ENCODE data around the gene PIGQ. TPM values are rescaled to one million over a fixed set of nuclear protein-coding genes. Genes with fewer than 3 reads are reported as not detected.

PIGQ gene
- total RNA-seq, 1 donor from 2014 or later = 52.6 TPM

DNA sequence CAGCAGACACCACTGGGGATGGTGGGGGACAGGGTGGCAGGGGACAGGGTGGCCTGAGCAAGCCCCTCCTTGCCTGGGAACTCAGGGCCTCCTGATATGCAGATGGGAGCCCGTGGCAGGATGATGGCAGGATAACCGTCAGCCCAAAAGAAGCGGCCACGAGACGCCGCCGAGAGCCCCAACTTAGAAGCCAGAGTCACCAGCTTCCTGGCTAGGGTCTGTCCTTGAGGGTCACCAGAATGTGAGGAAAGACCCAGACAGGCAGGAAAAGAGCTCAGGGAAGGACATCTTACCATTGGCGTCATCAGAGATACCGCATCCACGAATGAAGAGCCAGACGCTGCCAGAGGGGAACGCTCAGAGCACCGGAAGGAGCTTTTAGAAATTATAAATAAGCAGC, 39.5 kb downstream of the PIGQ start:
- no peaks in the 10 kb centered on the region for H3K4me1 Mint-ChIP-seq (ENCODE audit: low read depth)
- no peak overlapping the region for H3K27ac Mint-ChIP-seq
- intact Hi-C loops (cut with micrococcal nuclease) = no loop called here
- no peak overlapping the region for H3K4me3 Mint-ChIP-seq
- H3K36me3 Mint-ChIP-seq (ENCODE audit: low read depth) = peaks cover 1% of the 10 kb centered on the region
- H3K27me3 Mint-ChIP-seq (ENCODE audit: insufficient read depth) = no peaks in the 10 kb centered on the region
- H3K9me3 Mint-ChIP-seq = no peaks in the 10 kb centered on the region
- no peak for DNase-seq (ENCODE audit: low spot score)

DNA sequence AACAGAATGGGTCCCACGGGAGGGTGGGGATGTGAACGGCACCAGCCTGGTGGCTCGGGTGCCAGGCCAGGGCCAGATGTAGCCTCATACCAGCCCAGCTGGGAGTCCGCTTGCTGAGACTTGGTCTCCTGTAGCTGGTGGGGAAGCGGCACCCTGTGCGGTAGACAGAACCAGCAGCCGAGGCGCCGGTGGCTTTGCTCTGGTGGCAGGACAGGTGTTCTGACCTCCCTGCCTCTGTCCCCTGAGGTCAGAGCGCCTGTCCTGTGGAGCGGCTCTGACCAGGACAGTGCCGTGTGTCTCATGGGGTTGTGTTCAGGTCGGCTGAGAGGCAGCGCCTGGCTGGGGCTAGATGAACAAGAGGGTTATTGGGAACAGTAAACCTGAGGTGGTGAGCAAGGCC, 40.2 kb downstream of the PIGQ start:
- no peak overlapping the region for H3K4me3 Mint-ChIP-seq
- no peak overlapping the region for H3K27ac Mint-ChIP-seq
- H3K27me3 Mint-ChIP-seq (ENCODE audit: insufficient read depth) = no peaks in the 10 kb centered on the region
- peaks cover 3% of the 10 kb centered on the region for H3K36me3 Mint-ChIP-seq (ENCODE audit: low read depth)
- intact Hi-C loops (cut with micrococcal nuclease) = no loop called here
- no peak for DNase-seq (ENCODE audit: low spot score)
- no peaks in the 10 kb centered on the region for H3K9me3 Mint-ChIP-seq
- no peaks in the 10 kb centered on the region for H3K4me1 Mint-ChIP-seq (ENCODE audit: low read depth)

DNA sequence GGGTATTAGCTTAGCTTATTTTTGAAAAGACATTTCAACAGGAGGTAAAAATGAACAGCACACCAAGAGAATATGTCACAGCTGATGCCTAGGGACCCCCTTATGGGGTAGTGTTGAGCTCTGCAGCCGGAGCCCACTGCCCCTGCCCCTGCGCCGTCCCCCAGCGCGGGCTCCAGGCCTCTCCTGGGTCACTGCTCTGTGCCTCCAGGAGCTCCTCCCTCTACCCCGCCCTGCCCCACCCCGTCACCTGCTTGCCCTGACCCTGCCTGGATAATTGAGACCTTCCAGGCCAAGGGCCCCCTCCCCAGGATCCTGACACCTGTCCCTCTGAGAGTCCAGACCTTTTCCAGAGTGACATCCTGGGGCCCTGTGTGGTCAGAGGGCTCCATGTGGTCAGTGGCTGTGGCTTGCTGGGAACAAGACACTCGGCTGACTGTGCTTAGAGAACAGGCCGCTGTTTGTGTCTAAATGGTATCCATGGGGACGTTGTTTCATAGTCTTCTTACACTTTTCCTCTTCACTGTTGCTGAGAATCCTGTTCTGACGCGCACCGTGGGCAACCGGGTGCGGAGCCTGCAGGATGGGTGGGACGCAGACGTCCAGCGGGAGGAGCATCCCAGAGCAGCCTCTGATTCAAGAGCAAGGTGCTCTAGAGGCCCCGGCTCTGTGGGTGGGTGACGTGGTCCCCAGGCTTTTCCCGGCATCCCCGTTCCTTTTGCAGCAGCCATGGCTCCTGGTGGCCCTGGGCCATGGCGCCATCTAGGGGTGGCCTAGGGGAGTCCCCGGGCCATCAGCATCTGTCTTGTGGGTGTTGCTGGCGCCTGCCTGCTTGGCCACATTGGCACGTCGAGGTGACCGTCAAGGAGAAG, 41.0 kb downstream of the PIGQ start:
- H3K27me3 Mint-ChIP-seq (ENCODE audit: insufficient read depth) = no peaks in the 10 kb centered on the region
- intact Hi-C loops (cut with micrococcal nuclease) = no loop called here
- no peak overlapping the region for H3K27ac Mint-ChIP-seq
- DNase-seq (ENCODE audit: low spot score) = no peak
- peaks cover 3% of the 10 kb centered on the region for H3K36me3 Mint-ChIP-seq (ENCODE audit: low read depth)
- H3K9me3 Mint-ChIP-seq = no peaks in the 10 kb centered on the region
- no peaks in the 10 kb centered on the region for H3K4me1 Mint-ChIP-seq (ENCODE audit: low read depth)
- H3K4me3 Mint-ChIP-seq = no peak overlapping the region

DNA sequence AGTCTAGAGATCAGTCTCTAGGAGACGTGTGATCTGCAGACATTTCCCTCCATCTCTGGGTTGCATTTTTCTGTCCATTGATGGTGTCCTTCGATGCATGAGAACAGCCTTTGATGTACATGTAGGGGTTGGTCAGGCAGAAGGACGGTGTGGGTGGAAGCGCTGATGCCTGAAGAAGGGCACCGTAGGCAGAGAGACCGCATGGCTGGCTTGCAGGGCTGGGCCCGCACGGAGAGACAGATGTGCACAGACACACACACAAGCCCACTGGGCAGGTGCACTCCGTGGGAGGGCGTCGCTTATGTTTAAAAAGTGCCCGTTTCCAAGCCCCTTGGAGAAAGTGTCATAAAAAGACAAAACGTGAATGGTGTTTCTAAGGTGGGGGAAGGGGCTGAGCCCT, 45.4 kb downstream of the PIGQ start:
- Mint-ChIP-seq H3K36me3 (ENCODE audit: low read depth) (peaks cover 3% of the 10 kb centered on the region), H3K9me3 (no peaks in the 10 kb centered on the region), H3K27ac (no peak overlapping the region), H3K4me1 (ENCODE audit: low read depth) (no peaks in the 10 kb centered on the region), H3K4me3 (no peak overlapping the region), H3K27me3 (ENCODE audit: insufficient read depth) (no peaks in the 10 kb centered on the region)
- DNase-seq (ENCODE audit: low spot score) = no peak
- intact Hi-C loops (cut with micrococcal nuclease) = no loop called here

DNA sequence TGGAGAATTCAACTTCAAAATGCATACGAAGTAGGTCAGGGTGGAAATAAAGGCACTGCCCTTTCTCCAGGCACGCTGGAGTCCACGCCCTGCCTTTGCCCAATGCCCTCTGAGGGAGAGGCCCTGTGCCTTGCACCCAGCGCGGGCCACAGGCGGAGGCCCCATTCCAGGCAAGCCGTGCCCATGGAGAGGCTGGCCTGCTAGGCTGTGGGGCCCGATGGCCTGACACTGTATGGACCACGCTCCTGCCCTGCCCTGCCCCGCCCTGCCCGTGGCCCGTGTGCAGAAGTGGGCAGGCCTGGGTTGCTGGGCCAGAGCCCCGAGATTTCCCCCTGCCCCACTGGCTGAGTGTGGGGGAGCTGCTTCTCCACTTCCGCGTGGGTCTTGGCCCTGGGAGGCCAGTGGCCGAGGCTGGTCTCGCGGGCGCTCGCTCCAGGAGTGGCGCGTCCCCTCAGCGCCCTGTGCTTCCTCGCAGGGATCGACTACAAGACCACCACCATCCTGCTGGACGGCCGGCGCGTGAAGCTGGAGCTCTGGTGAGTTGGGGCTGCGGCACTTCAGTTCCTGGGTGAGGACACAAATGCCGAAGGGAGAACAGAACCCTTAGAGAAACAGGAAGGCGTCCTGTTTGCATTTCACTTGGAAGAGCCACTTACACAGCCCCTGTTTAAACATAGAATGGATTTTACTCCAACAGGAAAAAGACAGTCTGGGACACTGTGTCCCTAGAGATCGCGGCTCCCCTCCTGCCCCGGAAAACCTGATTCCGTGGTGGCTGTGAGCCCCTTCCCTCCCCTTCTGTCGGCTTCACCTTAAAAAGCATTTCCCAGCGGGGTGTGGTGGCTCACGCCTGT, 47.2 kb downstream of the PIGQ start:
- Mint-ChIP-seq H3K27ac (no peak overlapping the region), H3K4me1 (ENCODE audit: low read depth) (no peaks in the 10 kb centered on the region), H3K36me3 (ENCODE audit: low read depth) (peaks cover 3% of the 10 kb centered on the region), H3K4me3 (no peak overlapping the region), H3K27me3 (ENCODE audit: insufficient read depth) (no peaks in the 10 kb centered on the region), H3K9me3 (no peaks in the 10 kb centered on the region)
- intact Hi-C loops (cut with micrococcal nuclease) = no loop called here
- no peak for DNase-seq (ENCODE audit: low spot score)

DNA sequence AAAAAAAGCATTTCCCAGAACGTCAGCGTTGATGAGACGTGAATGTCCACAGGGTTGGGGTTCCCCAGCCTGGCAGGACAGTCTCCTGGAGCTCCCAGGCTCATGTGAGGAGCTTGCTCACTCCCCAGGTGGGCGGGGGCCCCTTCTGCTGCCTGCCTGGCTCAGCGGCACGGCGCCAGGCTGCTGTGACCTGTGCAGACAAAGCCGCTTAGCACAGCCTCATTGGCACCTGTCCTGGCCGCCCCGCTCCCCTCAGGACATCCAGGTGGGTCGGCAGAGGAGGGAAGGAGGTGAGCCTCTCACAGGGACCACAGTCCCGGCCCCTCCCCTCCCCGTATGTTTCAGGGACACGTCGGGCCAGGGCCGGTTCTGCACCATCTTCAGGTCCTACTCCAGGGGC, 48.1 kb downstream of the PIGQ start:
- peaks cover 3% of the 10 kb centered on the region for H3K36me3 Mint-ChIP-seq (ENCODE audit: low read depth)
- no peak for DNase-seq (ENCODE audit: low spot score)
- H3K27me3 Mint-ChIP-seq (ENCODE audit: insufficient read depth) = no peaks in the 10 kb centered on the region
- no peak overlapping the region for H3K27ac Mint-ChIP-seq
- H3K4me3 Mint-ChIP-seq = no peak overlapping the region
- intact Hi-C loops (cut with micrococcal nuclease) = no loop called here
- H3K4me1 Mint-ChIP-seq (ENCODE audit: low read depth) = no peaks in the 10 kb centered on the region
- H3K9me3 Mint-ChIP-seq = no peaks in the 10 kb centered on the region

DNA sequence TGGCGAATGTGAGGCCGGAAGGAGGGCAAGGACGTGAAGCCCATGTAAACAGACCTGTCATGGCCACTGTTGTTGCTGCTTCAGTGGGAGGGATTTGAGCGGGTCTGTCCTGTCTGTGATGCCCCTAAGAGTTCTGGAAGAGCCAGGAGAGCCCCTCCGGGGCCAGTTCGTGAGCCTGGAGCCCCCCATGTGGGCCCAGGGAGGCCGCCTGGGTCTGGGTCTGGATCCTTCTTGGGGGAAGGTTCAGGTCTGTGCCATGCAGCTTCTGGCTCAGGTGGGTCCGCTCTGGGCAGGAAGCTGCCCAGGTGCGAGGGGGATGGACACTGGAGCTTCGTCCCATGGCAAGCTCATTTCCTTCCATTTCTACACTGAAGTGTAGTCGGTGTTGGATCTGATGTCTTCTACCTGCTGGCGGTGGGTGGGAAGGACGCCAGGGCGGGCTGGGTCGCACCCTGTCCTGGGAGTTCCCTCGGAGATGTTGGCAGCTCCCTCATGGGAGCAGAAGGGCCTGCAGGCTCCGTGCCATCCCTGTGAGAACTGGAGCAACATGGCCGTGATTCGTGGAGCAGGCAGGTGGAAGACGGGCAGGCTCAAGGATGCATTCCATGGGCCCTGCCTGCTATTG, 49.8 kb downstream of the PIGQ start:
- H3K4me1 Mint-ChIP-seq (ENCODE audit: low read depth) = no peaks in the 10 kb centered on the region
- peaks cover 2% of the 10 kb centered on the region for H3K36me3 Mint-ChIP-seq (ENCODE audit: low read depth)
- DNase-seq (ENCODE audit: low spot score) = no peak
- intact Hi-C loops (cut with micrococcal nuclease) = no loop called here
- no peak overlapping the region for H3K4me3 Mint-ChIP-seq
- H3K27me3 Mint-ChIP-seq (ENCODE audit: insufficient read depth) = no peaks in the 10 kb centered on the region
- H3K27ac Mint-ChIP-seq = no peak overlapping the region
- H3K9me3 Mint-ChIP-seq = no peaks in the 10 kb centered on the region

DNA sequence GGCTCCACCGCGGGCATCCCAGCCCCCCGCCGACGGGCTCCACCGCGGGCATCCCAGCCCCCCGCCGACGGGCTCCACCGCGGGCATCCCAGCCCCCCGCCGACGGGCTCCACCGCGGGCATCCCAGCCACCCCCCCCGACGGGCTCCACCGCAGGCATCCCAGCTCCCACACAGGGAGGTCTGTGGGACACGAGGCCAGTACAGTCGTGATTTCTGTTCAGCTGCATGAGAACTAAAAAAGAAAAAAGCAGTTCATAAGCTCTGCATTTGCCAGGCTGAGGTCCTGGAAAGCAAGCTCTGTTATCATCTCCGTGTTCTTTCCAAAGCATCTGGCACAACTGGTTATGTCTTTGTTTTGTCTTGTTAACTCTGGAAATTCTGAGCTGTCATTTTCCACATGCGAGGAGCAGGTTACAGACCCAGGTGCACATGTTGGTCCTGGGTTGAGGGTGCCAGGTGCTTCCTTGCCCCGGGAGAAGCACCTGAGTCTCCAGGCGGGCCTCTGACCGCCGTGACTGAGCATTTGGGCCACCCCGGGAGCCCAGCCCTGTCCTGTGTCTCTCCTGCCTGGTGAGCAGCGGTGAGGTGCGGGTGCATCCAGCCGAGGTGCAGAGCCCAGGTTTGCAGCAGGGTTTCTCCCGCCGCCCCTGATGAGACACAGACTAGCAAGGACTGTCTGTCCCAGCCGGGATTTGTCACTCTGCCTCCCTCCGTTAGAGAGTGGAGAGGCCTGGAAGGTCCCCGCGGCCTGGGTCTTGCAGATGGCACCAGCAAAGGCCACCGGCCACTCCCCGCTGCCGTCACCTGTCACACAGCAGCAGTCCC, 51.1 kb downstream of the PIGQ start:
- H3K27me3 Mint-ChIP-seq (ENCODE audit: insufficient read depth) = no peaks in the 10 kb centered on the region
- intact Hi-C loops (cut with micrococcal nuclease) = no loop called here
- H3K27ac Mint-ChIP-seq = no peak overlapping the region
- DNase-seq (ENCODE audit: low spot score) = no peak
- no peak overlapping the region for H3K4me3 Mint-ChIP-seq
- H3K4me1 Mint-ChIP-seq (ENCODE audit: low read depth) = no peaks in the 10 kb centered on the region
- no peaks in the 10 kb centered on the region for H3K9me3 Mint-ChIP-seq
- H3K36me3 Mint-ChIP-seq (ENCODE audit: low read depth) = no peaks in the 10 kb centered on the region

DNA sequence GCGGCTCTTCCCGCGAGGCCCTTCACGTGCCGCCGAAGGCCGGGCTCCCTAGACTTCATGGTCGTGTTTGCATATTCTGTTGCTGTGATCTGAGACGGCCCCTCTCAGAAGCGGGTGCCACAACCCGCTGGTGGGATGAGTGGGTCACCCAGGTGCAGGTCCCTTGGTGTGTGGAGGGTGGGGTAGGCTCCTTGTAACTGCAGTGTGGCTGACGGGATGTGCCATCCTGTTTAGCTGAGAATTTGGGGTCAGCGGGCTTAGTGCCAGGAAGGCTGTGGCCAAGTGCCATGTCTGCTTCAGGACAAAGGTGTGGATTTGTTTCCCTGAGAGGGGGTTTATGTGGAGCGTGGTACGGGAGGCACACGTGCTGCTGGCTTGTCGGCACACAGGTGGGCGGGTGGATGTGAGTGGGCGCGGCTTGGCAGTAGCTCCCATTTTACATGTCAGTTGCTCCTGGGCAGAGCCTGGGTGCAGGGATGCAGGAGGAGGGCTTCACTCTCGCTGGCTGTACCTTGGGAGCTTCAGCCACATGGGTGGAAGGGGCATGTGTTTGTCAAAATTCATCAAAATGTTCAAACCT, 51.8 kb downstream of the PIGQ start:
- no peak for DNase-seq (ENCODE audit: low spot score)
- intact Hi-C loops (cut with micrococcal nuclease) = no loop called here
- no peaks in the 10 kb centered on the region for H3K27me3 Mint-ChIP-seq (ENCODE audit: insufficient read depth)
- no peaks in the 10 kb centered on the region for H3K4me1 Mint-ChIP-seq (ENCODE audit: low read depth)
- no peaks in the 10 kb centered on the region for H3K9me3 Mint-ChIP-seq
- H3K27ac Mint-ChIP-seq = no peak overlapping the region
- H3K36me3 Mint-ChIP-seq (ENCODE audit: low read depth) = no peaks in the 10 kb centered on the region
- H3K4me3 Mint-ChIP-seq = no peak overlapping the region

DNA sequence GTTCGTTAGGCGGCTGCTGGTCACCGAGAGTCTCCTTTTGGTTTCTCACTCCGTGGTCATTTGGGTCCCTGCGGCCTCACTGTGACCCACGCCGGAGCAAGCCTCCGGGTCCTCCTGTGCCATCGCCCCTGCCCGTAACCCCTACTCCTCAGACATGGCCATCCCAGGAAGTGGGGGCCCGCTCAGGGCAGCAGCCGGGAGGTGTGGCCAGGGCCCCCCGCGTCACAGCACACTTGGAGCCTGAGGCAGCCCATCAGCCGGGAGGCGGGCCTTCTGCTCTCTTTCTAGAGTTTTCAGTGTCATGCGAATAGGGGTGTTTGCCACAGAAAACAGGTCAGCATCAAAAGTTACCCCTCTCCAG, 53.1 kb downstream of the PIGQ start:
- no peak for DNase-seq (ENCODE audit: low spot score)
- Mint-ChIP-seq H3K27me3 (ENCODE audit: insufficient read depth) (no peaks in the 10 kb centered on the region), H3K4me1 (ENCODE audit: low read depth) (no peaks in the 10 kb centered on the region), H3K9me3 (no peaks in the 10 kb centered on the region), H3K36me3 (ENCODE audit: low read depth) (no peaks in the 10 kb centered on the region), H3K4me3 (no peak overlapping the region), H3K27ac (no peak overlapping the region)
- intact Hi-C loops (cut with micrococcal nuclease) = no loop called here

DNA sequence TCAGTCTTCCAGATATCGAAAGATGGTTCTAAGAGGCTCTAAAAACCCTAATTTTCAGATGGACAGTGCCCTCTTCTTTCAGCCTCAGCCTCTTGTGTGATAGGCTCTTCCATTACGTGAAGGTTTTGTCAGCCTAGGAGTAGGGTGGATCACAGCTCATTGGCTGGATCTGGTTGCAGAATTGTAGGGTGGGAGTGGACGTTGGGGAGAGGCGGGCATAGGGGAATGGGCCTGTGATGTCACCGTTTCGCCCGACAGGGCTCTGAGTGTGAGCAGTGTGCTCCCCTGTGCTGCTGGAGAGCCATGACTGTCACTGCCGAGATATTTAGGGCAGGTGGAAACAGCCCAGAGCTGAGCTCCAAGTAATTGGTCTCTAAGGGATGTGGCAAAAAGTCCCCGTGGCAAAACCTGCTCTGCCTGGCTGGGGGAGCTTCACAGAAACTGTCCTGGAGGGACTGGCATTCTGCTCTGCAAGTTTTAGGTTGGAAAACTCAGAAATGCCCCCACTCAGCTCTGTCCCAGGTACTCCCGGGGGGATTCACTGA, 54.8 kb downstream of the PIGQ start:
- intact Hi-C loops (cut with micrococcal nuclease) = no loop called here

More for the DNA sequence above, 54.8 kb downstream of the PIGQ start:
- H3K27me3 Mint-ChIP-seq (ENCODE audit: insufficient read depth) = no peaks in the 10 kb centered on the region
- no peaks in the 10 kb centered on the region for H3K4me1 Mint-ChIP-seq (ENCODE audit: low read depth)
- H3K9me3 Mint-ChIP-seq = no peaks in the 10 kb centered on the region
- no peaks in the 10 kb centered on the region for H3K36me3 Mint-ChIP-seq (ENCODE audit: low read depth)
- no peak for DNase-seq (ENCODE audit: low spot score)
- no peak overlapping the region for H3K4me3 Mint-ChIP-seq
- H3K27ac Mint-ChIP-seq = no peak overlapping the region
